HG03045 (cell line): Measurements from ENCODE around the gene ACYP2.
"Not testable (repeated sequence)": the region's sequence is repeated elsewhere in the genome, so short reads cannot be mapped to it uniquely, and the experiment has no call there.

Experiments used
- ATAC-seq: cut with Tn5 transposase; IDR thresholded peaks from one replicate; pipeline ENCODE4 v1.9.1; 2021; ENCODE audit warnings: mild to moderate bottlenecking, moderate library complexity; ENCODE audit not compliant: unreplicated experiment

The ACYP2 gene

GRCh38 chr2:54115284-54116137 lies at the start of gene ACYP2:
TSS of gene ACYP2 (plus strand) at chr2:54115615.
- peak; percentile 92 for ATAC-seq

- ATAC-seq = no peak
Observed at GRCh38 chr2:54065891-54066290, 49.5 kb upstream of the ACYP2 start.

GRCh38 chr2:54067851-54068375 lies 47.5 kb upstream of the ACYP2 start:
- ATAC-seq = no peak

GRCh38 chr2:54072483-54072882 lies 42.9 kb upstream of the ACYP2 start:
- ATAC-seq = not testable (repeated sequence)

GRCh38 chr2:54073796-54074195 lies 41.6 kb upstream of the ACYP2 start:
- peak; percentile 64 for ATAC-seq

- ATAC-seq = no peak
Observed at GRCh38 chr2:54074606-54075341, 40.6 kb upstream of the ACYP2 start.

GRCh38 chr2:54076586-54076985 lies 38.8 kb upstream of the ACYP2 start:
- ATAC-seq = no peak

- no peak for ATAC-seq
Observed at GRCh38 chr2:54077088-54077900, 38.1 kb upstream of the ACYP2 start.

GRCh38 chr2:54079331-54079730 lies 36.1 kb upstream of the ACYP2 start:
- ATAC-seq = no peak

- ATAC-seq = peak; percentile 96
Observed at GRCh38 chr2:54081574-54081973, 33.8 kb upstream of the ACYP2 start.

- ATAC-seq = no peak
Observed at GRCh38 chr2:54083021-54083420, 32.4 kb upstream of the ACYP2 start.

- no peak for ATAC-seq
Observed at GRCh38 chr2:54083445-54083844, 32.0 kb upstream of the ACYP2 start.

GRCh38 chr2:54084600-54084999 lies 30.8 kb upstream of the ACYP2 start:
- ATAC-seq = no peak

- no peak for ATAC-seq
Observed at GRCh38 chr2:54085069-54085468, 30.3 kb upstream of the ACYP2 start.

GRCh38 chr2:54086157-54086556 lies 29.3 kb upstream of the ACYP2 start:
- no peak for ATAC-seq

- ATAC-seq = no peak
Observed at GRCh38 chr2:54088191-54088634, 27.2 kb upstream of the ACYP2 start.

- ATAC-seq = no peak
Observed at GRCh38 chr2:54088719-54089118, 26.7 kb upstream of the ACYP2 start.

GRCh38 chr2:54090521-54091117 lies 24.8 kb upstream of the ACYP2 start:
- ATAC-seq = no peak

- ATAC-seq = peak; percentile 66
Observed at GRCh38 chr2:54092940-54093339, 22.5 kb upstream of the ACYP2 start.

- not testable (repeated sequence) for ATAC-seq
Observed at GRCh38 chr2:54095406-54095805, 20.0 kb upstream of the ACYP2 start.
